HEK293T (cell line): ENCODE results near the gene MYO5B.

Source experiments
- CTCF ChIA-PET: fragments of 350-600 bp; formaldehyde crosslinking; extraction: SDS; loops from one replicate; lab custom pipeline; 2021; ENCODE audit warnings: antibody characterized with exemption, inconsistent platforms; lab: Yijun Ruan, JAX
- POLR2A ChIA-PET: fragments of 350-600 bp; formaldehyde crosslinking; extraction: SDS; loops from one replicate; lab custom pipeline; 2020; ENCODE audit warnings: antibody characterized with exemption, inconsistent platforms; lab: Yijun Ruan, JAX
- DNase-seq: peaks from one replicate; pipeline ENCODE4 v3.0.0; 2012; ENCODE audit warnings: mixed read lengths; ENCODE audit errors: extremely low spot score
- ARNT ChIP-seq: fragments of 450-650 bp; IDR thresholded peaks from 2 replicates; pipeline ENCODE4 v1.6.1; 2017; ENCODE audit warnings: mild to moderate bottlenecking
- BHLHE40 ChIP-seq: fragments of 450-650 bp; IDR thresholded peaks from 2 replicates; pipeline ENCODE4 v1.6.1; 2016; ENCODE audit warnings: mild to moderate bottlenecking, moderate library complexity, borderline replicate concordance
- CTBP1 ChIP-seq: fragments of 450-650 bp; IDR thresholded peaks from 2 replicates; pipeline ENCODE4 v1.6.1; 2016; ENCODE audit warnings: borderline replicate concordance
- ELF4 ChIP-seq: fragments of 450-650 bp; IDR thresholded peaks from 2 replicates; pipeline ENCODE4 v1.6.1; 2017; ENCODE audit warnings: antibody characterized with exemption
- FOXA1 ChIP-seq: fragments of 450-650 bp; IDR thresholded peaks from 2 replicates; pipeline ENCODE4 v1.6.1; 2016; ENCODE audit warnings: mild to moderate bottlenecking
- FOXK2 ChIP-seq: fragments of 450-650 bp; IDR thresholded peaks from 2 replicates; pipeline ENCODE4 v1.6.1; 2016; ENCODE audit warnings: mild to moderate bottlenecking
- FOXM1 ChIP-seq: fragments of 450-650 bp; IDR thresholded peaks from 2 replicates; pipeline ENCODE4 v1.6.1; 2017; ENCODE audit warnings: mild to moderate bottlenecking, borderline replicate concordance
- HDGF ChIP-seq: fragments of 450-650 bp; IDR thresholded peaks from 2 replicates; pipeline ENCODE4 v1.6.1; 2017; ENCODE audit warnings: antibody characterized with exemption, borderline replicate concordance
- L3MBTL2 ChIP-seq: fragments of 450-650 bp; conservative IDR thresholded peaks from 2 replicates; pipeline ENCODE4 v1.6.1; 2016; ENCODE audit warnings: mild to moderate bottlenecking
- LEF1 ChIP-seq: fragments of 450-650 bp; IDR thresholded peaks from 2 replicates; pipeline ENCODE4 v1.6.1; 2017; ENCODE audit warnings: mild to moderate bottlenecking, borderline replicate concordance
- NFRKB ChIP-seq: fragments of 450-650 bp; IDR thresholded peaks from 2 replicates; pipeline ENCODE4 v1.6.1; 2016; ENCODE audit warnings: mild to moderate bottlenecking, moderate library complexity
- PKNOX1 ChIP-seq: fragments of 450-650 bp; IDR thresholded peaks from 2 replicates; pipeline ENCODE4 v1.6.1; 2016
- SP1 ChIP-seq: fragments of 450-650 bp; IDR thresholded peaks from 2 replicates; pipeline ENCODE4 v1.6.1; 2017
- SUZ12 ChIP-seq: fragments of 450-650 bp; IDR thresholded peaks from 2 replicates; pipeline ENCODE4 v1.6.1; 2016; ENCODE audit warnings: mild to moderate bottlenecking
- TARDBP ChIP-seq: fragments of 450-650 bp; IDR thresholded peaks from 2 replicates; pipeline ENCODE4 v1.6.1; 2016
- ZNF384 ChIP-seq: fragments of 450-650 bp; IDR thresholded peaks from 2 replicates; pipeline ENCODE4 v1.6.1; 2016

Gene MYO5B

GRCh38 chr18:50199921-50200320 is 5.0 kb upstream of the MYO5B start:
- ChIA-PET POLR2A (no interaction called here), CTCF (interaction anchor here (0.6 kb wide), 1 partner anchor 280 kb away, joined by 3 read pairs; no protein-coding TSS in a partner anchor)
- no peak for DNase-seq
- TF ChIP-seq LEF1 = no peak
- TF ChIP-seq ARNT = no peak
- no peak for TF ChIP-seq SUZ12
- no peak for TF ChIP-seq HDGF
- TF ChIP-seq TARDBP = no peak
- TF ChIP-seq FOXA1 = no peak

GRCh38 chr18:50199346-50199855 is 4.5 kb upstream of the MYO5B start:
- DNase-seq = no peak
- TF ChIP-seq LEF1 = no peak
- no peak for TF ChIP-seq BHLHE40
- TF ChIP-seq TARDBP = no peak
- TF ChIP-seq SUZ12 = no peak
- no peak for TF ChIP-seq FOXK2
- TF ChIP-seq ZNF384 = no peak
- POLR2A ChIA-PET = no interaction called here
- CTCF ChIA-PET = no interaction called here

GRCh38 chr18:50196261-50196660 is 1.3 kb upstream of the MYO5B start:
- POLR2A ChIA-PET = no interaction called here
- TF ChIP-seq PKNOX1 = no peak
- no peak for TF ChIP-seq FOXA1
- TF ChIP-seq SUZ12 = no peak
- no peak for TF ChIP-seq LEF1
- no peak for TF ChIP-seq TARDBP
- no peak for TF ChIP-seq FOXM1
- TF ChIP-seq SP1 = no peak
- TF ChIP-seq CTBP1 = no peak
- no peak for TF ChIP-seq FOXK2
- no peak for TF ChIP-seq ZNF384
- TF ChIP-seq BHLHE40 = no peak
- no peak for TF ChIP-seq ELF4
- no peak for TF ChIP-seq NFRKB
- no peak for TF ChIP-seq L3MBTL2
- no peak for TF ChIP-seq HDGF
- TF ChIP-seq ARNT = no peak
- CTCF ChIA-PET = no interaction called here

GRCh38 chr18:50195689-50196088 is 742 bp upstream of the MYO5B start:
- ChIA-PET CTCF (interaction anchor here (1.8 kb wide), 1 partner anchor 8 kb away, joined by 15 read pairs; no protein-coding TSS in a partner anchor), POLR2A (interaction anchor here (0.6 kb wide), 1 partner anchor 8 kb away, joined by 5 read pairs; no protein-coding TSS in a partner anchor)
- TF ChIP-seq FOXM1 = no peak
- no peak for TF ChIP-seq BHLHE40
- TF ChIP-seq SP1 = no peak
- TF ChIP-seq ELF4 = no peak
- no peak for TF ChIP-seq CTBP1
- TF ChIP-seq FOXA1 = no peak
- no peak for TF ChIP-seq LEF1
- TF ChIP-seq SUZ12 = no peak
- TF ChIP-seq HDGF = no peak
- TF ChIP-seq ZNF384 = no peak
- TF ChIP-seq NFRKB = no peak
- no peak for TF ChIP-seq TARDBP
- TF ChIP-seq PKNOX1 = no peak
- TF ChIP-seq L3MBTL2 = no peak
- TF ChIP-seq FOXK2 = no peak
- TF ChIP-seq ARNT = no peak
- no peak for DNase-seq

More at GRCh38 chr18:50196261-50196660, 1.3 kb upstream of the MYO5B start:
- DNase-seq = no peak

- ChIA-PET CTCF (interaction anchor here (0.9 to 1.8 kb wide), 4 partner anchors 9 to 24 kb away, joined by 4 to 15 read pairs (median 4); no protein-coding TSS in a partner anchor), POLR2A (no interaction called here)
- no peak for TF ChIP-seq FOXA1
- no peak for TF ChIP-seq NFRKB
- TF ChIP-seq FOXM1 = no peak
- no peak for TF ChIP-seq ZNF384
- no peak for TF ChIP-seq L3MBTL2
- TF ChIP-seq PKNOX1 = no peak
- no peak for TF ChIP-seq LEF1
- no peak for TF ChIP-seq ARNT
- no peak for TF ChIP-seq FOXK2
- TF ChIP-seq TARDBP = no peak
- no peak for TF ChIP-seq ELF4
- TF ChIP-seq CTBP1 = no peak
- no peak for TF ChIP-seq HDGF
- TF ChIP-seq SUZ12 = no peak
- no peak for TF ChIP-seq BHLHE40
- TF ChIP-seq SP1 = no peak
- DNase-seq = peak; percentile 11
These were observed 934 bp downstream of the MYO5B start for GRCh38 chr18:50193796-50194630.
